HEK293 (cell line): ENCODE measurements around the gene AJM1.

Source experiments
- CTCF ChIA-PET: fragments of 350-600 bp; formaldehyde crosslinking; extraction: SDS; loops from one replicate; lab custom pipeline; 2021; ENCODE audit warnings: antibody characterized with exemption; lab: Yijun Ruan, JAX
- POLR2A ChIA-PET: fragments of 300-600 bp; formaldehyde crosslinking; extraction: SDS; loops from one replicate; lab custom pipeline; 2020; ENCODE audit warnings: antibody characterized with exemption, inconsistent platforms; lab: Yijun Ruan, JAX
- H3K27ac ChIP-seq: fragments of 200-500 bp; sonication (Bioruptor generic); 2 replicates; pipeline ENCODE4 v1.5.1; 2014; ENCODE audit warnings: low read depth, low read length, control low read depth, inconsistent platforms; ENCODE audit errors: extremely low read depth
- H3K36me3 ChIP-seq, 2 experiments: fragments of 200-500 bp in 1 of 2; sonication (Bioruptor generic) in 1 of 2; 1 replicate in 1 of 2; 2 replicates in 1 of 2; pipeline ENCODE4 v1.5.1; 2014 to 2017; ENCODE audit warnings: inconsistent platforms in 2 of 2, low read length in 2 of 2; ENCODE audit not compliant: control insufficient read depth in 2 of 2, insufficient read depth in 1 of 2
- H3K4me1 ChIP-seq: fragments of 200-500 bp; sonication (Bioruptor generic); 2 replicates; pipeline ENCODE4 v1.5.1; 2014; ENCODE audit warnings: mild to moderate bottlenecking, low read length, inconsistent platforms; ENCODE audit not compliant: control insufficient read depth, insufficient read depth
- H3K4me3 ChIP-seq: 2 replicates; pipeline ENCODE4 v1.5.1; 2011; ENCODE audit warnings: low read depth, mild to moderate bottlenecking, control low read depth, low read length, moderate library complexity
- H3K9me3 ChIP-seq: fragments of 200-500 bp; sonication (Bioruptor generic); 2 replicates; pipeline ENCODE4 v1.5.1; 2014; ENCODE audit warnings: low read depth, low read length, inconsistent platforms; ENCODE audit not compliant: control insufficient read depth, insufficient read depth
- CTCF ChIP-seq: fragments of 450-650 bp; formaldehyde crosslinking; IDR thresholded peaks from 2 replicates; pipeline ENCODE4 v1.5.1; 2016; ENCODE audit warnings: missing biosample characterization, missing genetic modification characterization
- EGR2 ChIP-seq: fragments of 450-650 bp; formaldehyde crosslinking; IDR thresholded peaks from 2 replicates; pipeline ENCODE4 v1.5.1; 2016; ENCODE audit warnings: low read depth, missing biosample characterization, missing genetic modification characterization
- KLF1 ChIP-seq: fragments of 450-650 bp; formaldehyde crosslinking; IDR thresholded peaks from 2 replicates; pipeline ENCODE4 v1.5.1; 2016; ENCODE audit warnings: missing biosample characterization, missing genetic modification characterization
- KLF10 ChIP-seq: fragments of 450-650 bp; IDR thresholded peaks from 2 replicates; pipeline ENCODE4 v1.5.1; 2018; ENCODE audit warnings: missing biosample characterization, mild to moderate bottlenecking, missing genetic modification characterization
- MYNN ChIP-seq: fragments of 450-650 bp; formaldehyde crosslinking; IDR thresholded peaks from 2 replicates; pipeline ENCODE4 v1.5.1; 2016; ENCODE audit warnings: missing biosample characterization, missing genetic modification characterization, borderline replicate concordance
- PBX3 ChIP-seq: sonication (generic); formaldehyde crosslinking; IDR thresholded peaks from 2 replicates; pipeline ENCODE4 v1.8.1; 2022; ENCODE audit warnings: mild to moderate bottlenecking, moderate library complexity, missing genetic modification reagents
- PRDM1 ChIP-seq: fragments of 450-650 bp; formaldehyde crosslinking; IDR thresholded peaks from 2 replicates; pipeline ENCODE4; 2016; ENCODE audit warnings: missing biosample characterization, missing genetic modification characterization
- ZBTB17 ChIP-seq: fragments of 450-650 bp; formaldehyde crosslinking; IDR thresholded peaks from 2 replicates; pipeline ENCODE4 v1.5.1; 2016; ENCODE audit warnings: missing biosample characterization, missing genetic modification characterization
- ZFHX2 ChIP-seq: fragments of 450-650 bp; formaldehyde crosslinking; conservative IDR thresholded peaks from 2 replicates; pipeline ENCODE4 v1.5.1; 2016; ENCODE audit warnings: missing biosample characterization, missing genetic modification characterization
- ZNF10 ChIP-seq: fragments of 450-650 bp; formaldehyde crosslinking; IDR thresholded peaks from 2 replicates; pipeline ENCODE4 v1.5.1; 2017; ENCODE audit warnings: missing biosample characterization, missing genetic modification characterization
- ZNF146 ChIP-seq: fragments of 450-650 bp; formaldehyde crosslinking; IDR thresholded peaks from 2 replicates; pipeline ENCODE4 v1.5.1; 2016; ENCODE audit warnings: missing biosample characterization, missing genetic modification characterization
- ZNF169 ChIP-seq: fragments of 450-650 bp; formaldehyde crosslinking; IDR thresholded peaks from 2 replicates; pipeline ENCODE4 v1.5.1; 2016; ENCODE audit warnings: missing biosample characterization, missing genetic modification characterization
- ZNF202 ChIP-seq: fragments of 450-650 bp; formaldehyde crosslinking; IDR thresholded peaks from 2 replicates; pipeline ENCODE4 v1.5.1; 2016; ENCODE audit warnings: missing biosample characterization, missing genetic modification characterization, borderline replicate concordance
- ZNF211 ChIP-seq: fragments of 450-650 bp; formaldehyde crosslinking; IDR thresholded peaks from 2 replicates; pipeline ENCODE4 v1.5.1; 2016; ENCODE audit warnings: low read depth, missing biosample characterization, missing genetic modification characterization
- ZNF221 ChIP-seq: fragments of 450-650 bp; formaldehyde crosslinking; IDR thresholded peaks from 2 replicates; pipeline ENCODE4 v1.5.1; 2017; ENCODE audit warnings: missing biosample characterization, missing genetic modification characterization, borderline replicate concordance
- ZNF239 ChIP-seq: fragments of 450-650 bp; formaldehyde crosslinking; IDR thresholded peaks from 2 replicates; pipeline ENCODE4 v1.5.1; 2016; ENCODE audit warnings: missing biosample characterization, missing genetic modification characterization
- ZNF394 ChIP-seq: fragments of 450-650 bp; formaldehyde crosslinking; IDR thresholded peaks from 2 replicates; pipeline ENCODE4 v1.5.1; 2016; ENCODE audit warnings: missing biosample characterization, missing genetic modification characterization, mild to moderate bottlenecking, moderate library complexity, borderline replicate concordance
- ZNF398 ChIP-seq: fragments of 450-650 bp; formaldehyde crosslinking; IDR thresholded peaks from 2 replicates; pipeline ENCODE4 v1.5.1; 2017; ENCODE audit warnings: missing biosample characterization, missing genetic modification characterization
- ZNF501 ChIP-seq: fragments of 450-650 bp; formaldehyde crosslinking; IDR thresholded peaks from 2 replicates; pipeline ENCODE4 v1.5.1; 2016; ENCODE audit warnings: missing biosample characterization, missing genetic modification characterization
- ZNF555 ChIP-seq: fragments of 450-650 bp; formaldehyde crosslinking; conservative IDR thresholded peaks from 2 replicates; pipeline ENCODE4 v1.5.1; 2017; ENCODE audit warnings: missing biosample characterization, mild to moderate bottlenecking, missing genetic modification characterization, inconsistent platforms
- ZNF580 ChIP-seq: fragments of 450-650 bp; formaldehyde crosslinking; IDR thresholded peaks from 2 replicates; pipeline ENCODE4 v1.5.1; 2016; ENCODE audit warnings: missing biosample characterization, missing genetic modification characterization
- ZNF623 ChIP-seq: fragments of 450-650 bp; formaldehyde crosslinking; IDR thresholded peaks from 2 replicates; pipeline ENCODE4 v1.5.1; 2016; ENCODE audit warnings: missing biosample characterization, missing genetic modification characterization
- ZNF629 ChIP-seq: fragments of 450-650 bp; formaldehyde crosslinking; IDR thresholded peaks from 2 replicates; pipeline ENCODE4 v1.5.1; 2017; ENCODE audit warnings: missing biosample characterization, missing genetic modification characterization
- ZNF704 ChIP-seq: fragments of 450-650 bp; formaldehyde crosslinking; IDR thresholded peaks from 2 replicates; pipeline ENCODE4 v1.5.1; 2016; ENCODE audit warnings: missing biosample characterization, missing genetic modification characterization
- ZNF785 ChIP-seq: fragments of 450-650 bp; formaldehyde crosslinking; IDR thresholded peaks from 2 replicates; pipeline ENCODE4 v1.5.1; 2016; ENCODE audit warnings: missing biosample characterization, missing genetic modification characterization
- ZXDB ChIP-seq: fragments of 450-650 bp; formaldehyde crosslinking; IDR thresholded peaks from 2 replicates; pipeline ENCODE4 v1.5.1; 2016; ENCODE audit warnings: missing biosample characterization, missing genetic modification characterization

Gene AJM1

GRCh38 chr9:136840140-136840876 lies 2.0 kb upstream of the AJM1 start (continued):
- no peak for TF ChIP-seq ZXDB (tag by site-specific recombination)
- no peak for TF ChIP-seq ZNF221 (tag by site-specific recombination)

- ChIA-PET POLR2A (interaction anchor here (0.5 to 3.7 kb wide), 8 partner anchors 21 to 382 kb away, joined by 3 to 17 read pairs (median 4); partner anchors contain the start of genes CLIC3, TMEM141 and TRAF2), CTCF (interaction anchor here (0.5 to 3.6 kb wide), 11 partner anchors 10 to 535 kb away, joined by 3 to 27 read pairs (median 3); no protein-coding TSS in a partner anchor)
- Histone ChIP-seq H3K9me3 (no peaks in the 10 kb centered on the region), H3K36me3 (peaks cover 0 to 34% of the 10 kb centered on the region in 2 experiments; a peak in 2 of 3 replicates), H3K4me3 (no peak overlapping the region), H3K27ac (peak overlapping the region; percentile 22; the same call in 1 of the 2 replicates), H3K4me1 (0 out of 2 replicates have a peak, but pooled peaks cover 5% of the 10 kb centered on the region)
- peak; percentile 26; the same call in 1 of the 2 replicates for TF ChIP-seq PBX3
- TF ChIP-seq ZNF555 (tag by site-specific recombination), result no peak
- TF ChIP-seq KLF10 (tag by site-specific recombination), result peak; percentile 84
- TF ChIP-seq ZNF501 (tag by site-specific recombination), result 0 out of 2 replicates have a peak, but pooled peaks have one; percentile 36
- peak; percentile 58; the same call in 1 of the 2 replicates for TF ChIP-seq ZNF398
- TF ChIP-seq ZNF211 (tag by site-specific recombination), result no peak
- TF ChIP-seq ZNF623, result no peak
- peak; percentile 17; the same call in 1 of the 2 replicates for TF ChIP-seq ZNF629 (tag by site-specific recombination)
- TF ChIP-seq ZNF239 (tag by site-specific recombination), result no peak
- no peak for TF ChIP-seq CTCF (tag by site-specific recombination)
- TF ChIP-seq MYNN (tag by site-specific recombination), result 0 out of 2 replicates have a peak, but pooled peaks have one; percentile 23
- TF ChIP-seq ZNF169, result no peak
- TF ChIP-seq ZNF394 (tag by site-specific recombination), result no peak
- TF ChIP-seq ZNF202 (tag by site-specific recombination), result no peak
- no peak for TF ChIP-seq ZNF146 (tag by site-specific recombination)
- TF ChIP-seq ZNF785 (tag by site-specific recombination), result no peak
- TF ChIP-seq ZBTB17 (tag by site-specific recombination), result peak; percentile 51; the same call in 1 of the 2 replicates
- TF ChIP-seq ZNF704, result no peak
- TF ChIP-seq ZNF10 (tag by site-specific recombination), result peak; percentile 81
- TF ChIP-seq KLF1 (tag by site-specific recombination), result peak; percentile 35; the same call in 1 of the 2 replicates
- peak; percentile 88 for TF ChIP-seq ZFHX2
- TF ChIP-seq EGR2, result peak; percentile 91
- no peak for TF ChIP-seq PRDM1 (tag by site-specific recombination)
- TF ChIP-seq ZNF580 (tag by site-specific recombination), result no peak
Observed at GRCh38 chr9:136840877-136841645, 1.2 kb upstream of the AJM1 start.
